Activated CD8-positive, alpha-beta T cell treated with anti-CD3 and anti-CD28 coated beads, Interleukin-2, amount 10 ng/mL, durations not matched to agents 7 days and 5 days (primary cell): Measurements from ENCODE around the gene OTOG. TPM values are rescaled to one million over a fixed set of nuclear protein-coding genes. Genes with fewer than 3 reads are reported as not detected.
A peak's percentile ranks its signal among the peaks of the same experiment; 100 is the strongest.

ENCODE experiments used
- ATAC-seq: fragments of 150-1000 bp; cut with Tn5 transposase; one replicate; pipeline ENCODE4 v1.10.0; 2021; ENCODE audit warnings: moderate library complexity
- CTCF ChIA-PET: fragments of 350-600 bp; sonication (Branson Sonifier 250); formaldehyde crosslinking; loops from one replicate; lab custom pipeline; 2021; ENCODE audit warnings: antibody characterized with exemption; lab: Charles Lee
- POLR2A ChIA-PET: fragments of 350-600 bp; sonication (Branson Sonifier 250); formaldehyde crosslinking; loops from one replicate; lab custom pipeline; 2021; ENCODE audit warnings: antibody characterized with exemption; lab: Charles Lee
- DNase-seq: peaks from one replicate; pipeline ENCODE4 v3.0.0-alpha.2; 2020
- H3K27ac Mint-ChIP-seq: one replicate; pipeline ENCODE4 v1.8.0; 2021; ENCODE audit warnings: mild to moderate bottlenecking, mixed read lengths
- H3K27me3 Mint-ChIP-seq: one replicate; pipeline ENCODE4 v1.8.0; 2021; ENCODE audit warnings: low read depth, mixed read lengths
- H3K36me3 Mint-ChIP-seq: one replicate; pipeline ENCODE4 v1.8.0; 2021; ENCODE audit warnings: low read depth, mixed read lengths
- H3K4me1 Mint-ChIP-seq: one replicate; pipeline ENCODE4 v1.8.0; 2021; ENCODE audit warnings: low read depth, mixed read lengths
- H3K4me3 Mint-ChIP-seq: one replicate; pipeline ENCODE4 v1.8.0; 2021; ENCODE audit warnings: mild to moderate bottlenecking, mixed read lengths
- H3K9me3 Mint-ChIP-seq: one replicate; pipeline ENCODE4 v1.8.0; 2022; ENCODE audit warnings: mixed read lengths; ENCODE audit not compliant: insufficient read depth
- total RNA-seq, 2 experiments: library from RNA; stranded (reverse); gene quantifications; one replicate each; pipeline ENCODE4 v1.2.3, GENCODE V29; 2021

Gene OTOG
- total RNA-seq, 2 experiments from 2014 or later, result not detected

DNA sequence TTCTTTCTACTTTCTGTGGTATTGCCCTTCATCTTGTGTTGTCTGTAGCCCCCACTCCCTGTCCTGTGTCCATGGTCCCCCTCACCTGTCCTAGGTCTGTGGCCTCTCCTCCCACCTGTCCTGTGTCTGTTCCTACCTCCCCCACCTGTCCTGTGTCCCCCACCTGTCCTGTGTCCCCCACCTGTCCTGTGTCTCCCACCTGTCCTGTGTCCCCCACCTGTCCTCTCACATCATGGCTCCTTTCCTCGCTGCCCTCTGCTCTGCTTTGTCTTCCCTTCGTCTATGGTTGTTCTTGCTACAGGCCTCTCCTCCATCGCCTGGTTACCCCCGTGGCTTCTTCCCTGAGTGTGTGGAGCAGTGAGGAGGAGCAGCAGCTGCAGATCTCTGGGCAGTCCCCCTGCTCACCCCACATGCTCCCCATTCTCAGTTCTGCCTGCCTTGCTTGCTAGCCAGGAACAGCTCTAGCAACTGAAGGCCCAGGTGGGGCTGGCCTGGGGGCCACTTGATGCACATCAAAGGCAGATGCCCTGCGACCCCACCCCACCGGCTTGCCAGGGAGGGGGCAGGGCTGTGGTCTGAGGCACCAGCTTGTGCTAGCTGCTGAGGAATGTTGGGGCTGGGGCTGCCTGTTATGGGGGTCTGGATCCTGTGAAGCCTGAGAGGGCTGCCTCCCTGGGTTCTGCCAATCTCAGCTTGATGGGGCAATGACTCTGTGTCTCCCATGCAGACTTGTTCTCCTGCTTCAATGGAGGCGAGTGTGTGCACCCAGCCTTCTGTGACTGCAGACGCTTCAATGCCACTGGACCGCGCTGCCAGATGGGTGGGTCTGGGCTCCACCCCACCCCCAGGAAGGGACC lies 5.6 kb downstream of the OTOG start:
- ChIA-PET CTCF (no interaction called here), POLR2A (no interaction called here)
- ATAC-seq, result no peak
- no peaks in the 10 kb centered on the region for H3K9me3 Mint-ChIP-seq
- H3K36me3 Mint-ChIP-seq, result no peaks in the 10 kb centered on the region
- peaks cover 24% of the 10 kb centered on the region for H3K4me1 Mint-ChIP-seq
- peak overlapping the region; percentile 33 for H3K27ac Mint-ChIP-seq
- H3K4me3 Mint-ChIP-seq, result no peak overlapping the region
- no peak for DNase-seq
- H3K27me3 Mint-ChIP-seq, result peaks cover 12% of the 10 kb centered on the region

DNA sequence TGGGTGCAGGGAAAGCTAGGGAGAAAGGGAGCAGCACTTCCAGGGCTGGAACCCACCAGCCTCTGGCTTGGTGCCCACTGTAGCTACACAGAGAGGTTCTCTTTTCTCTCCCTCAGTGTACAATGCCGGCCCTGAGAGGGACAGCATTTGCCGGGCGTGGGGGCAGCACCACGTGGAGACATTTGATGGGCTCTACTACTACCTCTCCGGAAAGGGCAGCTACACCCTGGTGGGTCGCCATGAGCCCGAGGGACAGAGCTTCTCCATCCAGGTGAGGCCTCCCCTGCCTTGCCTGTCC lies 6.1 kb downstream of the OTOG start:
- Mint-ChIP-seq H3K36me3 (no peaks in the 10 kb centered on the region), H3K4me1 (peaks cover 24% of the 10 kb centered on the region), H3K27ac (no peak overlapping the region), H3K4me3 (no peak overlapping the region), H3K27me3 (peaks cover 11% of the 10 kb centered on the region), H3K9me3 (no peaks in the 10 kb centered on the region)
- no peak for ATAC-seq
- ChIA-PET POLR2A (no interaction called here), CTCF (no interaction called here)
- DNase-seq, result no peak

DNA sequence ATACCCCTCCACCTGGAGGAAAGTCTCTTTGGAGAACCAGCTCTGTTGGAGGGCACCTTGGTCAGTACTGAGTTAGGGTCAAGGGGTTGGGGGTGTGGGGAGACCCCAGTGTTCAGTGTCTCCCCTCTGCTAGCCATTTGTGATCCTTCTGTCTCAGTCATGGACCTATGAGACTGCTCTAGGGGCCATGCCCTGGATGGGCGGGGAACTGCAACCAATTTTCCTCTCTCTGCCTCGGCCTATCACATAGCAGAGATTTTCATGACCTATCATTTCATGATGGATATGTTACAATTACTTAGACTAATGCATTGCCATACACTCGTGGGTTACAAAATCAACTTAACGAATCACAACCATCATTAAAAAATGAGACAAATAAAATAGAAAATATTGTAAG lies 7.4 kb downstream of the OTOG start:
- no peak for DNase-seq
- H3K9me3 Mint-ChIP-seq, result no peaks in the 10 kb centered on the region
- peaks cover 11% of the 10 kb centered on the region for H3K27me3 Mint-ChIP-seq
- ChIA-PET CTCF (no interaction called here), POLR2A (no interaction called here)
- H3K36me3 Mint-ChIP-seq, result no peaks in the 10 kb centered on the region
- ATAC-seq, result no peak
- no peak overlapping the region for H3K4me3 Mint-ChIP-seq
- no peak overlapping the region for H3K27ac Mint-ChIP-seq
- peaks cover 21% of the 10 kb centered on the region for H3K4me1 Mint-ChIP-seq

DNA sequence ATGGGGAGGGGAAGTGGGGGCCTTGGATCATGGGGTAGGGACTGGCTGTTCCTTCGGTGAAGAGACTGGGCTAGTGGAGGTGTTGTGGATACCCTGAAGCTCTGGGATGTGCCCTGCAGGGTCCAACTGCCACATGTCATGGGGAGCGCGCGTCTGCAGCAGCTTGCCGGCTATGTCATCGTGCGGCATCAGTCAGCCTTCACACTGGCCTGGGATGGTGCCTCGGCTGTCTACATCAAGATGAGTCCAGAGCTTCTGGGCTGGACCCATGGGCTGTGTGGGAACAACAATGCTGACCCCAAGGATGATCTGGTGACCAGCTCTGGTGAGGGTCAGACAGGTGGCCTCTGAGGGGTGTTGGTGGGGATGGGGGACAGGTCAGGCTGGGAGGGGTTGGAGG lies 9.9 kb downstream of the OTOG start:
- ChIA-PET CTCF (no interaction called here), POLR2A (no interaction called here)
- Mint-ChIP-seq H3K36me3 (no peaks in the 10 kb centered on the region), H3K27me3 (peaks cover 11% of the 10 kb centered on the region), H3K27ac (no peak overlapping the region), H3K4me3 (no peak overlapping the region), H3K4me1 (no peaks in the 10 kb centered on the region), H3K9me3 (no peaks in the 10 kb centered on the region)
- DNase-seq (no peak), ATAC-seq (no peak)

DNA sequence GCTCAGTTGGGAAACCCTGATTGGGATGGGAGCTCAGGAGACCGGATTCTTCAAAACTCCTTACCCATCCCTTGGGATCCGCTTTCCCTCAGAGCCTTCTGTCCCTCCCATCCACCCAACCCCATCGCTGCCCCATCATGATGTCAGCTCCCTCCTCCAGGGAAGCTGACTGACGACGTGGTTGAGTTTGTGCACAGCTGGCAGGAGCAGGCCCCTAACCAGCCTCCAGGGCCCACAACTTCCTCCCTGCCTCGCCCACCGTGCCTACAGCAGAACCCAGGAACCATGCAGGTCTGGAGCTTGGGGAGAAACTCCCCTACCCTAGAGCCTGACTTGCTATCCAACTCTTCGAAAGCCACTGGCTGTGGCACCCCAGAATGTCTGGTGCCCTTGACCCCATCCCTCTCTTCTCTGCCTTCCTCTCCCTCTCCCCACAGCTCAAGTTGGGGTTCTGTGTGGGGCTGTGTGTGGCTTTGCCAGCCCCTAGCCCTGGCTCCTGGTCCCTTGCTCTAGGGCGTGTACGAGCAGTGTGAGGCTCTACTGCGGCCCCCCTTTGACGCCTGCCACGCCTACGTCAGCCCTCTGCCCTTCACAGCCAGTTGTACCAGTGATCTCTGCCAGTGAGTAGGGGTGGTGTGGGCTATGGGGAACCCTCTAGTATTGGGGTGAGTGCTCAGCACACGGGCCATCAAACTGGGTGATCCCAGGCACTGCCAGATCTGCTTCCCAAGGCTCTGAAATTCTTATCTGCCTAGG lies 11.1 kb downstream of the OTOG start:
- peaks cover 11% of the 10 kb centered on the region for H3K27me3 Mint-ChIP-seq
- H3K36me3 Mint-ChIP-seq, result no peaks in the 10 kb centered on the region
- no peak for DNase-seq
- CTCF ChIA-PET, result interaction anchor here (0.9 kb wide), 1 partner anchor 15 kb away, joined by 3 read pairs; no protein-coding TSS in a partner anchor
- no peak overlapping the region for H3K27ac Mint-ChIP-seq
- no peak overlapping the region for H3K4me3 Mint-ChIP-seq
- no peak for ATAC-seq
- H3K4me1 Mint-ChIP-seq, result no peaks in the 10 kb centered on the region
- H3K9me3 Mint-ChIP-seq, result no peaks in the 10 kb centered on the region
- POLR2A ChIA-PET, result no interaction called here

DNA sequence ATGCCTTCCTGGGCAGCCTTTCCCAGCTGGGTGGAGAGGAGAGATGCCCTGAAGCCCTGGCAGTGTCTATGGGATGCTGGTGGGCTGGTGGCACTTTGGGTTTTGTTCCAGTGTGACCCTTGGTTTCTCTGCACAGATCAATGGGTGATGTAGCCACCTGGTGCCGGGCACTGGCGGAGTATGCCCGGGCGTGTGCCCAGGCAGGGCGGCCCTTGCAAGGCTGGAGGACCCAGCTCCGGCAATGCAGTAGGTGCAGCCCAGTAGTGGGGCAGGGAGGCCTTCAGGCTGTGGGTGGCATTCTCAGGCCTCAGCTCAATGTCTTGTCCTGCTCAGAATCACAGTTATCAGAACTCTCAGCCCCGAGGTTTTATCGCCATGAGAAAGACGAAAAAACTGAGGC lies 11.9 kb downstream of the OTOG start:
- H3K36me3 Mint-ChIP-seq, result no peaks in the 10 kb centered on the region

DNA sequence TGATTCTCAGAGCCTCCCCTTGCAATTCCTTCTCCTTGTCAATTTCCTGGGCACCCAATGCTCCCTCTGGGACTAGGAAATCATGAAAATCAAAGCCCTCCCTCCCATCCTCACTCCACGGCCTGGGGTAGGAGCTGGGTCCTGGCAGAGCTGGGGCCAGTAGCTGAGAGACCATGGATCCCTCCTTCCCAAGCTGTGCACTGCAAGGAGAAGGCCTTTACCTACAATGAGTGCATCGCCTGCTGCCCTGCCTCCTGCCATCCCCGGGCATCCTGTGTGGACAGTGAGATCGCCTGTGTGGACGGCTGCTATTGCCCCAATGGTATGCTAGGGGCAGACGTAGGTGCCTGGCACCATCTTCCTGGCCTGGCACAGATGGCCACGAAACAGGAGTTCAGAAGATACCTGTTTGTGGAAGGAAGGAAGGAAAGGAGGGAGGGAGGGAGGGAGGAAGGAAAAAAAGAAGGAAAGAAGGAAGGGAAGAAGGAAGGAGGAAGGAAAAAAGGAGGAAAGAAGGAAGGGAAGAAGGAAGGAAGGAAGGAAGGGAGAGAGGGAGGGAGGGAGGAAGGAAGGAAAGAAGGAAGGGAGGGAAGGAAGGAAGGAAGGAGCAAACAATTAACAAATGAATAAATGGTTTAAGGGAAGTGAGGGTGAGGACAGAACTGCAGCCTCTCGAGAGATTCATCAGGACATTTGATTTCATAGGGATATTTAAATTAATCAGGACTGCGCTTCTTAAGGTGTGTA lies 12.5 kb downstream of the OTOG start:
- H3K4me1 Mint-ChIP-seq, result no peaks in the 10 kb centered on the region
- H3K36me3 Mint-ChIP-seq, result no peaks in the 10 kb centered on the region
- ATAC-seq, result no peak
- ChIA-PET CTCF (no interaction called here), POLR2A (interaction anchor here (1.2 kb wide), 1 partner anchor 17 kb away, joined by 4 read pairs; no protein-coding TSS in a partner anchor)
- H3K4me3 Mint-ChIP-seq, result no peak overlapping the region
- peaks cover 9% of the 10 kb centered on the region for H3K27me3 Mint-ChIP-seq
- DNase-seq, result no peak
- no peaks in the 10 kb centered on the region for H3K9me3 Mint-ChIP-seq
- H3K27ac Mint-ChIP-seq, result no peak overlapping the region

More for the DNA sequence above, 11.9 kb downstream of the OTOG start:
- ATAC-seq (no peak), DNase-seq (no peak)
- Mint-ChIP-seq H3K4me1 (no peaks in the 10 kb centered on the region), H3K27ac (no peak overlapping the region), H3K4me3 (no peak overlapping the region), H3K9me3 (no peaks in the 10 kb centered on the region), H3K27me3 (peaks cover 9% of the 10 kb centered on the region)
- ChIA-PET POLR2A (interaction anchor here (1.2 kb wide), 1 partner anchor 16 kb away, joined by 4 read pairs; no protein-coding TSS in a partner anchor), CTCF (no interaction called here)

DNA sequence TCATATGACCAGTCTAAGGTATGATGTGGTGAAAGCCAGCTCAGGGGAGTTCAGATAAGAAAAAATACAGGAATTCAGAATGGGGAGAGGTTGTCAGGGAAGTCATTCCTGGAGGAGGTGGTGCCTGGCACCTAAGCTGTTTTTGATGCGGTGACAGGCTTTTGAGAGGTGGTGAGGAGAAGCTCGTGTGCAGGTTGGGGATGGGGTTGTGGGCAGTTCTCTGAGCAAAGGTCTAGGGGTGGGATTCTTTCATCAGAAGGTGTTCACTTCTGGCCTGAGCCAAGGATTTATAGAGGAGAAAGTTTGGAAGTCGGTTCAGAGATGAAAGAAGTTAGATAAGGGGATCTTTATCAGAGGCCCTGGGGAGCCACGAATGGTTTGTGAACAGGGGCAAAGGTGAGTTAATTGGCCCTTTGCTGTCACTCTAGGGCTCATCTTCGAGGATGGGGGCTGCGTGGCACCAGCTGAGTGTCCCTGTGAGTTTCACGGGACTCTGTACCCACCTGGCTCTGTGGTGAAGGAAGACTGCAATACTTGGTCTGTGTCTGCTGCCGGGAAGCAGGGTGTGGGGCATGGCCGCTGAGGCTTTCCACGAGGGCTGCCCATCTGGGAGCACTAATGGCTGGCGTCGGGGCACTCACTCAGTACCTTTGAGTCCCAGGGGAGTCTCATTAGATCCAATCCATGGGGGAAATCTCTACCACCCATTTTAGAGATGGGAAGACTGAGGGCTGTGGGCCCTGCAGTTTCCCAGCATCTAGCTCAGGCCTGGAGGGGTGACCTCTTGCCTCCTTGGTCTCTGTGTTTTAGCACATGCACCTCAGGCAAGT lies 13.4 kb downstream of the OTOG start:
- POLR2A ChIA-PET, result no interaction called here
- CTCF ChIA-PET, result interaction anchor here (1.0 kb wide), 1 partner anchor 38 kb away, joined by 5 read pairs; no protein-coding TSS in a partner anchor
- peaks cover 5% of the 10 kb centered on the region for H3K27me3 Mint-ChIP-seq
- no peaks in the 10 kb centered on the region for H3K36me3 Mint-ChIP-seq
- no peaks in the 10 kb centered on the region for H3K4me1 Mint-ChIP-seq
- H3K4me3 Mint-ChIP-seq, result no peak overlapping the region
- DNase-seq (no peak), ATAC-seq (no peak)
- no peak overlapping the region for H3K27ac Mint-ChIP-seq
- H3K9me3 Mint-ChIP-seq, result no peaks in the 10 kb centered on the region

DNA sequence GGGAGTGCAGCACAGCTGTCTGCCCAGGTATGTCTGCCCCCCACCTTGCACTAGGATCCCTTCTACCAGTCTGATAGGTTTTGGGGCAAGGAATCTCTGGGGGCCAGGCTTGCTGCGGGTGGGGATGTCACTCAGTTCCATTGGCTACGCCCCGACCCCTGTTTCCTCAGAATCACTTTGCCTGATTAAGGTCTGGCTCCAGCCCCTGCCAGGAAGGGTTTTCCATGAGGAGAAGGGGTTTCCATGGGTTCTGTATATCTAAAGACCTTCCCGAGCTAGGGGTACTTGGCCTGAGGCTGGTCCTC lies 14.0 kb downstream of the OTOG start:
- Mint-ChIP-seq H3K27ac (no peak overlapping the region), H3K27me3 (peaks cover 5% of the 10 kb centered on the region), H3K9me3 (no peaks in the 10 kb centered on the region), H3K4me1 (no peaks in the 10 kb centered on the region), H3K4me3 (no peak overlapping the region), H3K36me3 (no peaks in the 10 kb centered on the region)
- ChIA-PET CTCF (interaction anchor here (1.0 kb wide), 1 partner anchor 38 kb away, joined by 5 read pairs; no protein-coding TSS in a partner anchor), POLR2A (no interaction called here)
- no peak for ATAC-seq
- DNase-seq, result no peak

DNA sequence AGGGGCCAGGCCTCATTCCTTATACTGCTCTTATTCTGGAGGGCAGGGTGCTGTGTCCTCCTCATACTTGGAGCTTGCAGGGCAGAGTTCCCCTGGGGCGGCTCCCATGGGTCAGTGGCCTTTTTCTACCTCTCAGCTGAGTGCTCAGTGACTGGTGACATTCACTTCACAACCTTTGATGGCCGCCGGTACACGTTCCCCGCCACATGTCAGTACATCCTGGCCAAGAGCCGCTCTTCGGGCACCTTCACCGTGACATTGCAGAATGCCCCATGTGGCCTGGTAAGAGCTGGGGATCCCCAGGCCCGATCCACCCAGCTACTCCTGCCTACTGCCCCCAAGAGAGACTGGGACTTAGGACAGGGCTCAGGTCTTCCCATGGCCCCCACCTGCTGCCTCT lies 14.5 kb downstream of the OTOG start:
- no peaks in the 10 kb centered on the region for H3K36me3 Mint-ChIP-seq
- no peak overlapping the region for H3K27ac Mint-ChIP-seq
- no peak for DNase-seq
- no peak overlapping the region for H3K4me3 Mint-ChIP-seq
- ChIA-PET CTCF (no interaction called here), POLR2A (no interaction called here)
- no peaks in the 10 kb centered on the region for H3K4me1 Mint-ChIP-seq
- peaks cover 3% of the 10 kb centered on the region for H3K27me3 Mint-ChIP-seq
- no peaks in the 10 kb centered on the region for H3K9me3 Mint-ChIP-seq
- ATAC-seq, result no peak

DNA sequence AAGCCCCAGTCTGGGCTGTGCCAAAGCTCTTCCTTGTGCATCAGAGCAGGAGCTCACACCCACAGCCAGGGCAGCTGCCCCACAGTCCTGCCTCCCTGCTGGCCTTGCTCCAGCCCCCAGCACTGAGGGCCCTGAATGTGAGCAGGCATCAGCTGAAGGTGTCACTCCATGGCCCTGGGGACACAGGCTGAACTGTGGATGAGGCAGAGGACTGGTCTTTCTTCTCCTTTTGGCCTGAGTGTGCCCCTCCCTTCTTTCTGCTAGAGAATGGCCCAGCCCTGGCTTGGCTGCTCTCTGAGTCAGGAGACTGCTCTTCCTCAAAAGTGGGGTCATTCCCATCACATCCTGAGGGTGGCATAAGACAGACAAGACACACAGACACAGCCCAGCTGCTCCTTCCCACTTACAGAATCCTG lies 16.2 kb downstream of the OTOG start:
- Mint-ChIP-seq H3K27ac (no peak overlapping the region), H3K27me3 (peaks cover 3% of the 10 kb centered on the region), H3K36me3 (no peaks in the 10 kb centered on the region), H3K4me3 (no peak overlapping the region), H3K9me3 (no peaks in the 10 kb centered on the region), H3K4me1 (peaks cover under 1% of the 10 kb centered on the region)
- ATAC-seq, result no peak
- ChIA-PET CTCF (interaction anchor here (1.3 kb wide), 1 partner anchor 12 kb away, joined by 4 read pairs; no protein-coding TSS in a partner anchor), POLR2A (no interaction called here)
- DNase-seq, result no peak
